HG02571 (cell line): ENCODE data around the gene PSD4.

Experiments
- ATAC-seq: cut with Tn5 transposase; IDR thresholded peaks from one replicate; pipeline ENCODE4 v1.9.1; 2021; ENCODE audit warnings: mild to moderate bottlenecking, moderate library complexity; ENCODE audit not compliant: unreplicated experiment

The PSD4 gene

GRCh38 chr2:113183264-113183663 lies 9.5 kb downstream of the PSD4 start:
- no peak for ATAC-seq

- no peak for ATAC-seq
Measured at GRCh38 chr2:113183703-113184102, 9.9 kb downstream of the PSD4 start.

GRCh38 chr2:113184531-113185230 lies 10.9 kb downstream of the PSD4 start:
- ATAC-seq: no peak

- no peak for ATAC-seq
Measured at GRCh38 chr2:113185664-113186432, 12.1 kb downstream of the PSD4 start.

GRCh38 chr2:113186433-113186796 lies 12.6 kb downstream of the PSD4 start:
- no peak for ATAC-seq

GRCh38 chr2:113187771-113188170 lies 14.0 kb downstream of the PSD4 start:
- no peak for ATAC-seq

GRCh38 chr2:113190871-113191270 lies 17.1 kb downstream of the PSD4 start:
- ATAC-seq: no peak

- no peak for ATAC-seq
Measured at GRCh38 chr2:113192459-113193100, 18.8 kb downstream of the PSD4 start.

- no peak for ATAC-seq
Measured at GRCh38 chr2:113195923-113196501, 22.2 kb downstream of the PSD4 start.

GRCh38 chr2:113196839-113197238 lies 23.1 kb downstream of the PSD4 start:
- ATAC-seq: no peak

- no peak for ATAC-seq
Measured at GRCh38 chr2:113197347-113198047, 23.7 kb downstream of the PSD4 start.

- peak; percentile 9 for ATAC-seq
Measured at GRCh38 chr2:113198048-113198789, 24.4 kb downstream of the PSD4 start.

- peak; percentile 72 for ATAC-seq
Measured at GRCh38 chr2:113198790-113199612, 25.2 kb downstream of the PSD4 start.

GRCh38 chr2:113200236-113200635 lies 26.5 kb downstream of the PSD4 start:
- ATAC-seq: no peak

- ATAC-seq: no peak
Measured at GRCh38 chr2:113200736-113201490, 27.1 kb downstream of the PSD4 start.

GRCh38 chr2:113201496-113202304 lies 27.9 kb downstream of the PSD4 start:
- no peak for ATAC-seq

- ATAC-seq: no peak
Measured at GRCh38 chr2:113202305-113203216, 28.8 kb downstream of the PSD4 start.
